HG02642 (cell line): ENCODE measurements around the gene SIAH1.
"Not testable (repeated sequence)": the region's sequence is repeated elsewhere in the genome, so short reads cannot be mapped to it uniquely, and the experiment has no call there.

ENCODE experiments used
- ATAC-seq: cut with Tn5 transposase; IDR thresholded peaks from one replicate; pipeline ENCODE4 v1.9.1; 2021; ENCODE audit warnings: mild to moderate bottlenecking; ENCODE audit not compliant: unreplicated experiment, poor library complexity

Gene SIAH1

GRCh38 chr16:48342591-48342990, 42.6 kb downstream of the SIAH1 start:
- ATAC-seq, result no peak

- ATAC-seq, result no peak
Observed at GRCh38 chr16:48340054-48340453, 45.2 kb downstream of the SIAH1 start.

- no peak for ATAC-seq
Observed at GRCh38 chr16:48335961-48336360, 49.3 kb downstream of the SIAH1 start.

DNA sequence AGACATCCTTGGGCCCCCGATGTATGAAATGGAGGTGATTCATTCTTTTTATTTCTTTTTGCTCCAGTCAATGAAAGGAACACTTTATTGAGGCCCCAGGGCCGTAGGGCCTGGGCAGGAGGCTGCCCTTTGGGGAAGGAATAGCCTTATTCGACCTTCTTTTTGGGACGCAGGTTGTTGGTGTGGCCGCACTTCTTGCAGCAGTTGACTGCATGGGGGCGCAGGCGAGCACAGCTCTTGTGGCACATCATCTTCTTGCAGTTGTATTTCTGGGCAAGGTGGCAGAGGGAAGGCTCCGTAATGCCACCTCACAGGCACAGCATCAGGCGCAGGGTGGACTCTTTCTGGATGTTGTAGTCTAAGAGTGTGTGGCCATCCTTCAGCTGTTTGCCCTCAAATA, 50.9 kb downstream of the SIAH1 start:
- ATAC-seq, result no peak

- no peak for ATAC-seq
Observed at GRCh38 chr16:48332978-48333377, 52.2 kb downstream of the SIAH1 start.

DNA sequence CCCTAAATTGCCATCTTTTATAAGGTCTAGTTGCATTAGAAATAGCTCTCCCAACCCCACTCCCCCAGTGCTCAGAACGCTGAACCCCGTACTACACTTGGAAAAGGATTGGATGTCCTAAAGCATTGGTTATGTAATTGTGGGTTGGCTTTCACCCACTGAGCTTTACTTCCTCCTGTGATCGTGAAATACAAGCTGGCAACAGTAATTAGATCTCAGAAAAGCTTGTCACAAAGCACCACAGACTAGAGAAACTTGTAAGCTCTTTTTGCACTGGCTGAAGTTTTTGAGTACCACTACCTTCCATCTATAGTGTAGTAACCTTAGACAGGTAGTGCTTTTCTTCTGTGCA, 54.4 kb downstream of the SIAH1 start:
- no peak for ATAC-seq

DNA sequence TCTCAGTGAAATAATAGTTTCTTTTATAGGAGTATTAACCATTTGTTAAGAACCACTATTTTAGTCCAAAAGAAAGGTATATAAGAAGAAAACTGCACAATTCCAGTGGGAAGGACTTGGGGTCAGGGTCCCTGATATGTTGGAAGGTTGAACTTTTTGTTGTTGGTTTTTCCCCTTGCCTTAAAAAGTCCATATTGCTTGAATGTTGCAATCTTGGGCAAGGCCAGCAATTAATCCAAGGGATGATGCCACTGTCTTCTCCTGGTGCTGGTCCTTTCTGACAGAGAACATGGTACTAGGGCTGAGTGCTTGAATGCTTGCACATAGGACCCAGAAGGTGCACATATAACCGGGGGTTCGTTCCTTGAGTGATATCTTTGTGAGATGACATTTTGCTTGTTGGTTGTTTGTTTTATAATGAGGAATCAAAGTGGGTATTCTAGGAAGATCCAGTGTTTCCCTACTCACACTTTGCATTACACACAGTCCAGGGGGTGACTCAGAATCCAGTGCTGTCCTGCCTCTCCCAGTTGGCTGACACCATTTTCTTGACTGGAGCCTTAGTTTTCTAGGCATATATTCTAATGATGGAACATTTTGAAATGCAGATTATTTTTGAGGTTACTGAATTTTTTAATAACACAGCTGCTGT, 54.9 kb downstream of the SIAH1 start:
- no peak for ATAC-seq

DNA sequence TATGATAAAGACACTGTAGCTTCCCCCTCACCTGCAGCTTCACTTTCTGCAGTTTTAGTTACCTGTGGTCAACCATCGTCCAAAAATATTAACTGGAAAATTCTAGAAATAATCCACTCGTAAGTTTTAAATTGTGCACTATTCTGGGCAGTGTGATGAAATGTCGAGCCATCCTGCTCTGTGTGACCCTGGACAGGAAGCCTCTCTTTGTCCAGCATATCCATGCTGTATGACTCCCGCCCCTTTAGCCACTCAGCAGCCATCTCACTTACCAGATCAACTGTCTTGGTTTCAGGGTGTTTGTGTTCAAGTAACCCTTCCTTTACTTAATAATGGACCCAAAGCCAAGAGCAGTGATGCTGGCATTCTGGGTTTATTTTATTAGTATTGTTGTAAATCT, 56.1 kb downstream of the SIAH1 start:
- no peak for ATAC-seq

DNA sequence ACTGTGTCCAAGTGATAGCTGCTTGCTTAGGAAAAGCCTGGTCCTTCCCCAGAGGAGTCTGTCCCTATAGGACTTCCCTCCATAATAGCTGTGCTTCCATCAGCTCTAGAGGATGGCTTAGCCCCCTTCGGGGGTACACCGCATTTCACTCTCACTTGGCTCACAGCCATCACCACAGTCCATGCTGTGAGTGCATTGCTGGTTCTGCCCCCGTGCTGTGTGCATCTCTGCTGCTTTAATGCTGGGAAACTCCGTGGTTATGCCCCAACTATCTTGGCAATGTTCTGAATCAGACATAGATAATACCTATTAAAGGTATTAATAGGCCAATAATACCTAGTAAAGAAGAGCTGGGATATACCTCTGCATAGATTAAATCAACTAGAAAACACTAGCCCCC, 58.3 kb downstream of the SIAH1 start:
- ATAC-seq, result no peak

GRCh38 chr16:48323783-48324775, 61.1 kb downstream of the SIAH1 start:
- no peak for ATAC-seq

DNA sequence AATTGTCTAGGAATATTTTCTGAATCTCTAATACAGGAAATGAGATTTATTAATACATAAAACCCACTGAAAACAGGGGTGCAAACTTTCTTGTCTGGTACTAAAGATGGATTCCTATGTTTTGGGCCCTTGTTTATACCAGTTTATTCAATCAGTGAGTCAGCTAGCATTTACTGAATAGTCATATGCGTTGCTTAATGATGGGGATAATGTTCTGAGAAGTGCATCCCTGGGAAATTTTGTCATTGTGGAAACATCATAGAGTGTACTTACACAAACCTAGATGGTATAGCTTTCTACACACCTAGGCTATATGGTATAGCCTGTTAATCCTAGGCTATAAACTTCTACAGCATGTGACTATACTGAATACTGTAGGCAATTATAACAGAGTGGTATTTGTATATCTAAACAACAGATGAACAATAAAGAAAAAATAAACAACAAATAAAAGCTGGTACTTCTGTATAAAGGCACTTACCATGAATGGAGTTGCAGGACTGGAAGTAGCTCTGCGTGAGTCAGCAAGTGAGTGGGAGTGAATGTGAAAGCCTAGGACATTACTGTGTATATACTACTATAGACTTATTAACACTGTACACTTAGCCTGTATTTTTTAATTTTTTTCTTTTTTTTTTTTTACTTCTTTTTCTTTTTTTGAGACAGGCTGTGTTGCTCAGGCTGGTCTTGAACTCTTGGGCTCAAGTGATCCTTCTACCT, 63.7 kb downstream of the SIAH1 start:
- no peak for ATAC-seq

GRCh38 chr16:48318630-48319029, 66.6 kb downstream of the SIAH1 start:
- ATAC-seq, result no peak

GRCh38 chr16:48317614-48318315, 67.4 kb downstream of the SIAH1 start:
- no peak for ATAC-seq

GRCh38 chr16:48317026-48317425, 68.2 kb downstream of the SIAH1 start:
- ATAC-seq, result no peak

DNA sequence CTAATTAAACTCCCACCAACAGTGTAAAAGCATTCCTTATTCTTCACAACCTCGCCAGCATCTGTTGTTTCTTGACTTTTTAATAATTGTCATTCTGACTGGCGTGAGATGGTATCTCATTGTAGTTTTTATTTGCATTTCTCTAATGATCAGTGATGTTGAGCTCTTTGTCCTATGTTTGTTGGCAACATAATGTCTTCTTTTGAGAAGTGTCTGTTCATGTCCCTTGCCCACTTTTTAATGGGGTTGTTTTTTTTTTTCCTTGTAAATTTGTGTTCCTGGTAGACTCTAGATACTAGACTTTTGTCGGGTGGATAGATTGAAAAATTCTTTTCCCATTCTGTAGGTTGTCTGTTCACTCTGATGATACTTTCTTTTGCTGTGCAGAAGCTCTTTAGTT, 71.3 kb downstream of the SIAH1 start:
- not testable (repeated sequence) for ATAC-seq

GRCh38 chr16:48310908-48311641, 74.1 kb downstream of the SIAH1 start:
- no peak for ATAC-seq
